ENCODE data around the gene SEPTIN8.

DNA sequence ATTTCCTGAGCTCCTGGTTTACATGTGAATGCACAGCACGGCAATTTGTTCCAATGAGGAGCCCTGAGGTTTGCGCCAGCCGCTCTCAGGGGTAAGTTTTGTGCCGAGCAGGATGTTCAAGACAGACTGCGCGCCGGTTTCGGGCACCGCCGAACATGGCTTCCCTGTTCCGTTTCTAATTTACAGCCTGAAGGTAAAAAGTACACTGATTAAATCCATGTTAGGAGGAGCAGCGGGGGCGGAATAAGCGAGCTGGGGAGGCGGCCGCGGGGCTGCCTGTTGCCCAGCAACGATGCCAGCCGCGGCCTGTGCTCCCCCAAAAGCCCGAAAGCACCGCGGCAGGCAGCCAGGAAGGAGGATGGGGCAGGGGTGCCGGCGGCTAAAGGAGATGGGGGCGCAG, 42.4 kb upstream of the SEPTIN8 start:
- no peak for TF ChIP-seq EP300 (IDR thresholded peaks at IDR 0.05; ENCODE audit: borderline replicate concordance)
- TF ChIP-seq CEBPB (IDR thresholded peaks at IDR 0.05) = no peak
- TF ChIP-seq RAD21 (IDR thresholded peaks at IDR 0.05; ENCODE audit: low read depth) = no peak
- TF ChIP-seq USF1 (IDR thresholded peaks at IDR 0.05) = no peak
- no peak for TF ChIP-seq TAF1 (IDR thresholded peaks at IDR 0.05; ENCODE audit: low read depth)
- no peak for TF ChIP-seq FOXM1 (IDR thresholded peaks at IDR 0.05; ENCODE audit: borderline replicate concordance, low read depth)
- no peak for TF ChIP-seq TCF12 (IDR thresholded peaks at IDR 0.05; ENCODE audit: low read depth)
- TF ChIP-seq CREB1 (IDR thresholded peaks at IDR 0.05; ENCODE audit: low read depth) = no peak
- TF ChIP-seq YY1 (IDR thresholded peaks at IDR 0.05; ENCODE audit: low read depth) = no peak
- no peak for TF ChIP-seq NFIC (IDR thresholded peaks at IDR 0.05)
- TF ChIP-seq, protein P1, sequence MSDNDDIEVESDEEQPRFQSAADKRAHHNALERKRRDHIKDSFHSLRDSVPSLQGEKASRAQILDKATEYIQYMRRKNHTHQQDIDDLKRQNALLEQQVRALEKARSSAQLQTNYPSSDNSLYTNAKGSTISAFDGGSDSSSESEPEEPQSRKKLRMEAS (IDR thresholded peaks at IDR 0.05) = no peak
- TF ChIP-seq ZBTB7A (IDR thresholded peaks at IDR 0.05; ENCODE audit: low read depth) = no peak
- TF ChIP-seq, protein P2, sequence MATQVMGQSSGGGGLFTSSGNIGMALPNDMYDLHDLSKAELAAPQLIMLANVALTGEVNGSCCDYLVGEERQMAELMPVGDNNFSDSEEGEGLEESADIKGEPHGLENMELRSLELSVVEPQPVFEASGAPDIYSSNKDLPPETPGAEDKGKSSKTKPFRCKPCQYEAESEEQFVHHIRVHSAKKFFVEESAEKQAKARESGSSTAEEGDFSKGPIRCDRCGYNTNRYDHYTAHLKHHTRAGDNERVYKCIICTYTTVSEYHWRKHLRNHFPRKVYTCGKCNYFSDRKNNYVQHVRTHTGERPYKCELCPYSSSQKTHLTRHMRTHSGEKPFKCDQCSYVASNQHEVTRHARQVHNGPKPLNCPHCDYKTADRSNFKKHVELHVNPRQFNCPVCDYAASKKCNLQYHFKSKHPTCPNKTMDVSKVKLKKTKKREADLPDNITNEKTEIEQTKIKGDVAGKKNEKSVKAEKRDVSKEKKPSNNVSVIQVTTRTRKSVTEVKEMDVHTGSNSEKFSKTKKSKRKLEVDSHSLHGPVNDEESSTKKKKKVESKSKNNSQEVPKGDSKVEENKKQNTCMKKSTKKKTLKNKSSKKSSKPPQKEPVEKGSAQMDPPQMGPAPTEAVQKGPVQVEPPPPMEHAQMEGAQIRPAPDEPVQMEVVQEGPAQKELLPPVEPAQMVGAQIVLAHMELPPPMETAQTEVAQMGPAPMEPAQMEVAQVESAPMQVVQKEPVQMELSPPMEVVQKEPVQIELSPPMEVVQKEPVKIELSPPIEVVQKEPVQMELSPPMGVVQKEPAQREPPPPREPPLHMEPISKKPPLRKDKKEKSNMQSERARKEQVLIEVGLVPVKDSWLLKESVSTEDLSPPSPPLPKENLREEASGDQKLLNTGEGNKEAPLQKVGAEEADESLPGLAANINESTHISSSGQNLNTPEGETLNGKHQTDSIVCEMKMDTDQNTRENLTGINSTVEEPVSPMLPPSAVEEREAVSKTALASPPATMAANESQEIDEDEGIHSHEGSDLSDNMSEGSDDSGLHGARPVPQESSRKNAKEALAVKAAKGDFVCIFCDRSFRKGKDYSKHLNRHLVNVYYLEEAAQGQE (IDR thresholded peaks at IDR 0.05; ENCODE audit: low read depth) = no peak
- no peak for TF ChIP-seq TEAD4 (IDR thresholded peaks at IDR 0.05)

All from Ishikawa (cell line).